A673 (cell line): ENCODE measurements around the gene RNF6. TPM values are rescaled to one million over a fixed set of nuclear protein-coding genes. Genes with fewer than 3 reads are reported as not detected.

ENCODE experiments used
- Bru-seq: library from RNA; stranded (reverse); fragments of 400-500 nt; gene quantifications from one replicate; lab custom pipeline; 2021; lab: Mats Ljungman, UMichigan
- BruChase-seq, 2 experiments: library from RNA; stranded (reverse); fragments of 400-500 nt; gene quantifications; one replicate each; lab custom pipeline; 2021; lab: Mats Ljungman, UMichigan
- BruUV-seq: library from RNA; stranded (reverse); fragments of 400-500 nt; replicated peaks from 2 replicates; lab custom pipeline; 2021; lab: Mats Ljungman, UMichigan
- CTCF ChIA-PET: fragments of 300-600 bp; sonication (Branson Sonifier 250); formaldehyde crosslinking; loops from one replicate; lab custom pipeline; 2022; ENCODE audit warnings: antibody characterized with exemption; lab: Charles Lee
- POLR2A ChIA-PET: fragments of 300-600 bp; sonication (Branson Sonifier 250); formaldehyde crosslinking; loops from one replicate; lab custom pipeline; 2022; ENCODE audit warnings: antibody characterized with exemption; ENCODE audit not compliant: low non-redundant PET; lab: Charles Lee
- DNase-seq: peaks from one replicate; pipeline ENCODE4 v3.0.0-alpha.2; 2015; ENCODE audit warnings: low spot score
- H3K27ac ChIP-seq: fragments of 200-600 bp; sonication (generic); 2 replicates; pipeline ENCODE4 v1.5.1; 2016; ENCODE audit warnings: mixed run types, low read depth, mild to moderate bottlenecking, mixed read lengths, antibody characterized with exemption, low read length; ENCODE audit not compliant: poor library complexity, severe bottlenecking
- H3K27me3 ChIP-seq: fragments of 200-600 bp; sonication (generic); replicated peaks from 2 replicates; pipeline ENCODE4 v1.6.1; 2017; ENCODE audit warnings: mixed run types, low read depth, mild to moderate bottlenecking, mixed read lengths, antibody characterized with exemption, low read length; ENCODE audit not compliant: insufficient read depth, poor library complexity
- H3K36me3 ChIP-seq: fragments of 200-600 bp; sonication (generic); 2 replicates; pipeline ENCODE4 v1.6.1; 2016; ENCODE audit warnings: mixed run types, mild to moderate bottlenecking, mixed read lengths, antibody characterized with exemption, low read length; ENCODE audit not compliant: insufficient read depth, poor library complexity, severe bottlenecking
- H3K4me1 ChIP-seq: fragments of 200-600 bp; sonication (generic); 2 replicates; pipeline ENCODE4 v1.6.1; 2017; ENCODE audit warnings: mixed run types, mild to moderate bottlenecking, mixed read lengths, antibody characterized with exemption, low read length; ENCODE audit not compliant: insufficient read depth, poor library complexity, severe bottlenecking
- H3K4me3 ChIP-seq: fragments of 200-600 bp; sonication (generic); 2 replicates; pipeline ENCODE4 v1.5.1; 2016; ENCODE audit warnings: low read depth, mixed run types, mild to moderate bottlenecking, mixed read lengths, low read length; ENCODE audit not compliant: poor library complexity, severe bottlenecking
- H3K9me3 ChIP-seq: fragments of 200-600 bp; sonication (generic); 2 replicates; pipeline ENCODE4 v1.6.1; 2016; ENCODE audit warnings: mixed run types, low read depth, mild to moderate bottlenecking, mixed read lengths, antibody characterized with exemption, low read length; ENCODE audit not compliant: poor library complexity, severe bottlenecking
- CTCF ChIP-seq: fragments of 300-800, 200-600 bp; sonication (generic); conservative IDR thresholded peaks from 2 replicates; pipeline ENCODE4 v1.5.1; 2017; ENCODE audit warnings: low read depth, mild to moderate bottlenecking, antibody characterized with exemption, low read length, moderate library complexity, mixed read lengths
- EZH2 ChIP-seq: fragments of 200-600 bp; sonication (generic); IDR thresholded peaks from 2 replicates; pipeline ENCODE4 v1.6.1; 2017; ENCODE audit warnings: borderline replicate concordance, low read depth, mild to moderate bottlenecking, mixed read lengths, antibody characterized with exemption, low read length; ENCODE audit not compliant: poor library complexity, severe bottlenecking
- intact Hi-C: fragments of 100-400 bp; cut with micrococcal nuclease; formaldehyde crosslinking; loops from one replicate; pipeline ENCODE4 v1.10.0; 2022; ENCODE audit not compliant: unreplicated experiment
- long read RNA-seq: library from polyadenylated mRNA; stranded (forward); transcript quantifications from one replicate; pipeline ENCODE4 v2.0.0, GENCODE V29; 2022
- total RNA-seq: library from RNA; stranded (reverse); gene quantifications from 2 replicates; pipeline ENCODE4 v1.2.3, GENCODE V29; 2021

Gene RNF6
- total RNA-seq (33.5 and 42.2 TPM in 2 replicates), Bru-seq, nascent RNA (percentile 92 among the genes with signal in this experiment), BruChase-seq, experiment 1, labeled RNA remaining after a 2-hour chase (percentile 98 among the genes with signal in this experiment), BruChase-seq, experiment 2, labeled RNA remaining after a 6-hour chase (percentile 92 among the genes with signal in this experiment)
- long read RNA-seq, transcript RNF6-203 (5 exons, 3,706 nt), result minor isoform, 18 of 71 reads
- long read RNA-seq, transcript RNF6-201 (5 exons, 3,282 nt), result major isoform, 29 of 71 reads
- long read RNA-seq, partial matches to known transcripts, result 3 of 71 reads
- long read RNA-seq, other reads (novel, unspliced or antisense), result 19 of 71 reads

GRCh38 chr13:26221721-26222519 is at the start of gene RNF6:
TSS of gene RNF6 (minus strand) at chr13:26222314. CDS start at chr13:26219649, 2,665 bp downstream.
- ChIA-PET CTCF (no interaction called here), POLR2A (no interaction called here)
- no peaks in the 10 kb centered on the region for H3K27me3 ChIP-seq
- H3K4me3 ChIP-seq, result peak within 1 kb of the TSS; percentile 84
- peaks cover 33% of the 10 kb centered on the region for H3K36me3 ChIP-seq
- TF ChIP-seq EZH2, result no peak
- TF ChIP-seq CTCF, result peak; percentile 11; the same call in 1 of the 2 replicates
- intact Hi-C loops, result no loop called here
- BruUV-seq, result no TSS peak
- no peaks in the 10 kb centered on the region for H3K9me3 ChIP-seq
- peaks cover 12% of the 10 kb centered on the region for H3K4me1 ChIP-seq
- DNase-seq, result peak; percentile 98
- H3K27ac ChIP-seq, result peak within 1 kb of the TSS; percentile 98

GRCh38 chr13:26270707-26271106 is 48.6 kb upstream of the RNF6 start:
- POLR2A ChIA-PET, result no interaction called here
- H3K27ac ChIP-seq, result no peak overlapping the region
- no peak overlapping the region for H3K4me3 ChIP-seq
- no peak for DNase-seq
- CTCF ChIA-PET, result no interaction called here
- H3K9me3 ChIP-seq, result no peaks in the 10 kb centered on the region
- intact Hi-C loops, result no loop called here
- no peaks in the 10 kb centered on the region for H3K36me3 ChIP-seq
- H3K4me1 ChIP-seq, result no peaks in the 10 kb centered on the region
- no peak for TF ChIP-seq EZH2
- no peak for TF ChIP-seq CTCF
- BruUV-seq, result no TSS peak
- no peaks in the 10 kb centered on the region for H3K27me3 ChIP-seq

- Histone ChIP-seq H3K27me3 (no peaks in the 10 kb centered on the region), H3K4me1 (no peaks in the 10 kb centered on the region), H3K9me3 (no peaks in the 10 kb centered on the region), H3K36me3 (no peaks in the 10 kb centered on the region), H3K4me3 (no peak overlapping the region), H3K27ac (no peak overlapping the region)
- ChIA-PET CTCF (no interaction called here), POLR2A (no interaction called here)
- TF ChIP-seq CTCF (no peak), EZH2 (no peak)
- no peak for DNase-seq
- intact Hi-C loops, result no loop called here
- BruUV-seq, result no TSS peak
These were observed 44.2 kb upstream of the RNF6 start for GRCh38 chr13:26266311-26266710.
